NCI-H2227 (cell line): Measurements from ENCODE around the gene GRIK4.
A peak's percentile ranks its signal among the peaks of the same experiment; 100 is the strongest.

Experiments used
- DNase-seq: peaks from one replicate; lab custom pipeline; 2025; ENCODE audit not compliant: unreplicated experiment; lab: John Stamatoyannopoulos, UW

Gene GRIK4

GRCh38 chr11:120797143-120797542 lies 285.6 kb downstream of the GRIK4 start:
- DNase-seq, result no peak

DNA sequence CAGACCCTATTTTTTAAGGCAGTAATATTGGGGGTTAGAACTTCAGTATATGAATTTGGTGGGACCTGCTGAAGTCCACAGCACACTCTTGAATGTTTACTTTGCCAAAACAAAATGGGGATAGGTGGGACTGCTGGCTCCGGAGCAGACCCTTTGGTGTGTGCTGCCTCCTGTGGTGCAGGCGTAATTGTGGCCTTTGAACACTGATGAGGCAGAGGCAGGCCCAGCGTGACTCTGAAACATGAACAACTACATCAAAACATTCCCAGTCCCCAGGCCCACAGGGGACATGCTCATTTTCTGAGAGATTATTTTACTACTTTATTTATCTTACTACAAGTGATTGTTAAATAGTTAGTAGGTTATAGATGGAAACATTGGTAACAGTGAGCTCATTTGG lies 287.3 kb downstream of the GRIK4 start:
- no peak for DNase-seq

DNA sequence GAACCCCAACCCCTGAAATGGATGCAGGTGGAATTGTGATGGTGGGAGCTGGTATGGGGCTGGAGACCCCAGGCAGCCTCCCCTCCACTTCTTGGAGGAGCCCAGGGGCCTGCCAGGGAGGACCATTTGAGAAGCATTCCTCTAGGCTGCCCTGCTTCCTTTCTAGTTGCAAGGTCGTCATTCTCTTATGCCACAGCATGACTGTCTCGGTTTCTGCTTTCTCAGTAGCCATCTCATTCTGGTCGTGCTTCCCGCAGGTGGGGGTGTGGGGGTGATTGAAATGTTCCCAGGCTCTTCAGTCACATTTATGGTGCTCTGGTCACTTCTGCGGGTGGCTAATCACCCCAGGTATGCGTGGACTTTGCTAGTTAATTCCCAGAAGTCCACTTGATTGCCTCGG lies 288.7 kb downstream of the GRIK4 start:
- no peak for DNase-seq

GRCh38 chr11:120801801-120802689 lies 290.5 kb downstream of the GRIK4 start:
- peak; percentile 62 for DNase-seq

DNA sequence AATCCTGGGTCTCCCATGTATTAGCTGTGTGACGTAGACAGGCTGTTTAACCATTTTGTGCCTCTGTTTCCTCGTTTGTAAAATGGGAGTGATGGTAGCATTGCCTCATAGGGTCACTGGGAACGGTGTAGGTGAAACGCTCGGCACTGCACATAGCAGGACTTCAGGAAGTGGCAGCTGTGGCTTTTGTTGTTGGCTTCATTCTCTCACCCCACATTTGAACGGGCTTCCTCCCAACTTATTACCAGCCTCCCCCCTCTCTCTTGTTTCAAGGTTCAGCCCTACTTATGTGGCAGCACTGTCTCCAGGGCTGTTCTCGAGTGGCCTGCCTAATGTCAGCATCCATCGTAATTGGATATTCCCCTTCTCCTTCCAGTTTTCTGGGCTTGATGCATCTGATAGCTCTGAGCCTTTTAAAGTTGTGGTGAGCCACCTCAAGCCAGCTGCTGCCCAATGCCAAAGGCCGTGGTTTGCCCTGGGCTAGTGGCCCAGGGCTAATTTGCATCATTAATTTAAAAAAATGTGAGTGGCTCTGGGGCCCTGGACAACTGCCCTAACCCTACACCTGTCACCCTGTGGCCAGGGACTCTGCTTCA lies 294.5 kb downstream of the GRIK4 start:
- no peak for DNase-seq

- no peak for DNase-seq
These were observed 296.0 kb downstream of the GRIK4 start for GRCh38 chr11:120807414-120808150.

DNA sequence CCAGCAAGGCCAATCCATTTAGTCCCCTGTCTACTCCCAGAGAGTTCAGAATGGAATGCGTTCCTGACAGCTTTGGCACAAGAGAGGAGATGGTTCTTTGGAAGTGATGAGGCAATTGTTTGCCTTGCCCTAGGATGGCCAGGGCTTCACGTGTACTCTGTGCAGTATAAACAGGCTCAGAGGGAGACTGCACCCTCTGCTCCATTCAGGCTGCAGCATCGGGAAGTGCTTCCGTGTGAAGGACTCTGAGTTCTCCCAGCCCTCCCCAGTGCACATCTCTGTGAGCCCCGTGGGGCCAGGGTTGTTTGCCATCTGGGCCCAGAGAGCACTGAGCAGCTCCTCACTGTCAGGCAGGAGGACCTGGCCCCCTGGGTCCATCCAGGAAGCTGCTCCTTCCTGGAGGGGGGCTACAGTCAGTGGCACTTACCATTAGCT lies 297.1 kb downstream of the GRIK4 start:
- no peak for DNase-seq

GRCh38 chr11:120810251-120810650 lies 298.7 kb downstream of the GRIK4 start:
- no peak for DNase-seq

DNA sequence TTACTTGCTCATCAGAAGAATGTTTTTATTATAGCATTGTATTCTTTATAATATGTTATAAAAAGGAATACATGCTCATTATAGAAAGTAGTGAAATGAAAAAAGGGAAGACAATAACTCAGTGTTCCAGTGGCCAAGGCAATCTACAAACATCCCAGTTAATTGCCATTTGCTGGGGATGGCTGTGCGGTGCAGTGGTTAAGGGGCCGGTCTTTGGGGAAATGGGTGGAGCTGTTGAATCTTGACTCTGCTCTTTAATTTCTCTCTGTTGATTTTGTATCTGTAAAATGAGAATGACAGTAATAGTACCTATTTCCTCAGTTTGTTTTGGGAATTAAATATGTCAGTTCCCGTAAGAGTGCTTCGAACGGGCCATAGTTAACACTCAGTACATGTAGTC lies 299.7 kb downstream of the GRIK4 start:
- no peak for DNase-seq

DNA sequence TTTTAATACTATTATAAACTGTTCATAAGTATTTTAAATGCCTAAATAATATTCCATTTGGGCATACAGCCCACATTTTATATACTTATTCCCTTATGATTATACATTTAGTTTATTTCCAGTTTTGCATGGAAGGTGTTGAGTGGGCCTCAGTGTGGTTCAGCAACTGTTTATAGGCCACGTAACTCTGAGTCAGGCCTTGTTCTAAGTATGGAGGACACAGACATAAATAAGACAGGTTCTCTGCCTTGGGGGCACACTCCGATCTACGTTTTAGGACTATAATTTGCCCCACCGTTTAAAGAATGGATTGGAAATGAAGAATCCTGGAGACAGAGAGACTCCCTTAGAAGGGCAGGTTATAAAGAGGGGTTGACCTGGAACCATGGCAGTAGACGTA lies 300.2 kb downstream of the GRIK4 start:
- no peak for DNase-seq

DNA sequence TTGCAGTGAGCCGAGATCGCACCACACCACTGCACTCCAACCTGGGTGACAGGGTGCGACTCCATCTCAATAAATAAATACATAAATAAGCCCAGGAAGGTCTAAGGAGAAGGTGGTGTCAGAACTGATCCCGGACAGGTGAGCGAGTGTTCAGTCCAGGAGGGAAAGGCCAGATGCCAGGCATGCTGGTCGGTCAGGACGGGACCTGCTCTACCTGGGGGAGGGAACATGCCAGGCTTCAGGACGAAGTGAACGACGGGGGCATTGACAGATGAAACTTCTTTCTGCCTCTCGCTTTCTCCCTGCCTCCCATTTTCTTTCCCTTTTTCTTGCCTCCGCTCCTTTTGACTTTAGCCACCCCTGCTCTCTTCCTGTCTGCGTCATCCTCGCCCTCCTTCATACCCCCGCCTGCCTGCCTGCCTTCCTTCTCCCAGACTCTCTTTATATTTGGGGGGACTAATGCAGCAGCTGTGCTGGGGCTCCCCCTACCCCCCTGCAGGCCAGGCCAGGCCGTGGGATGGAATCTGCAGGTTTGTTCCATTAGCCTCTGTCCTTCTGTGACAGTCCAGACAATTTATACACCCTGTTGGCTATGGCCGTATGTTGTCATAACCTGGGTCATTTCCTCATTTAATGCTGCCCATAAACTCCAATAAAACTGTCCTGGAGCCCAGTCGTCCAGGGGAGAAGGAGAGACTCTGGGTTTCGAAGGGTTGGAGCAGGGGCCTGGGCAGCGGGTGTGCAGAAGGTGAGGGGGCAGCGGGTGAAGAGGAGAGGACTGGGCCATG lies 303.2 kb downstream of the GRIK4 start:
- DNase-seq, result no peak

DNA sequence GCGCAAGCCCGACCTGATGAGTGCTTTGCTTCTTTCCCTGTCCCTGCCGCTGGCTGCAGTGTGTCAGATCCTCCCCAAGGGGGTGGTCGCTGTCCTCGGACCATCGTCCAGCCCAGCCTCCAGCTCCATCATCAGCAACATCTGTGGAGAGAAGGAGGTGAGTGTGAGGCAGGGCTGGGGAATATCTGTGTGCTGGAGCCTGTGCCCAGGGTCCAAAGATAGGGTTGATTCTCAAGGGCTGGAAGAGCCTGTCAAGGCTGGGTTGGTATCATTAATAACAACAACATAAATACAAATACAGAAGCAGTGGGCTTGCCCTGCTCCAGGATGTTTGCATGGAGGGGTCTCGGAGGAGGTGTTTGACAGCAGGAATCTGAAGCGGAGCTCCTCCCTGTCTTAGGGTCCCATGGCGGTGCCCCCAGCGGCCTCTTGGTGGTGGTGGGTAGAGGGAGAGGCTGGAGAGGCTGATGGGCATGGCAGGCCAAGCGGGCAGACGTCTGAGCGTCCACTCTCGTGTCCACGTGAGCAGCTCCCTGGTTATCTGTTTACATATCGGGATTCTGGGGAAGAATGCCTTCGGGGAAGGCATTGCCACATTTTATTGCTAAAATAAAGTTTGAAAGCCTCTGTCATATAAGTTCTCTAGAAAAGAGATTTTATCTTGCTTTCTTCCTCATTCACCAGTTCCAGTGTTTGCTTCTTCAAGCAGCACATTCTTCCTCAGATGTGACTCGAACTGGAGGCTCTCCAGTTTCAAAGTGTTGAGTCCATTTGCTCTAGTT lies 304.0 kb downstream of the GRIK4 start:
- no peak for DNase-seq

DNA sequence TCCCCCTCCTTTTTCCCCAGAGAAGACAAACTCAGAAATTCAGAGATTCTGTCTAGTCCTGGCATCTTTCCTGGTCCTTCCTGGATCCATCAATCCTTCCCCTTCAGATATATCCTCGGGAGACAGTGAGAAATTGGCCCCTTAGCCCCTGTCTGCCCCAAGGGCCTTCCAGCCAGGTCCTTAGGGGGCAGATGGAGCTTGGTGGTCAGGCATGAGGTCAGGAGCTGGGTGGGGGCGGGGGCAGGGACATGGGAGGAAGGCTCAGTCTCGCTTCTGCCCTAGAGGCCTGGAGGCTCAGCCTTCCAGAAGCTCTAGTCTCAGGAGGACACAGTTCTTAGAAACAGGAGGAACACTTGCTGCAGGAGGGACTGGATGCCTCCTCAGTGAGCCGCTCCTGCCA lies 304.6 kb downstream of the GRIK4 start:
- DNase-seq, result no peak

DNA sequence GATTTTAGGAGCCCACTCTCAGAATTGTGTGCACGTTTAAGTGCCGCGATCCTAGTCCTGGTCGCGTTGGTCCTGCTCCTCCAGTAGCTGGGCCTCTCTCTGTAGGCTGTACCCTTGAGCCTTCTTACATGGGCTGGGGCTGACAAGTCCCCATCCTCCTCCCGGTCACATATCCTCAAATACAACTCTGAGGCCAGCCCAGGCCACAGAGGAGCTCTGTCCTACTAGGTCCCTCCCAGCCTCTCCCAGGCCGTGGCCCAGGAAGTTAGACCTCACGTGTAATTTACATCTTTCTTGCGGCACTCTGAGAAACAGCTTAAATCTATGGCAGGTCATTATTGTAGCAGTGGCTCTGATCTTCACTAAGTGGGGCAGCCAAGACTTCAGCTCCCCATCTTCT lies 305.2 kb downstream of the GRIK4 start:
- no peak for DNase-seq

DNA sequence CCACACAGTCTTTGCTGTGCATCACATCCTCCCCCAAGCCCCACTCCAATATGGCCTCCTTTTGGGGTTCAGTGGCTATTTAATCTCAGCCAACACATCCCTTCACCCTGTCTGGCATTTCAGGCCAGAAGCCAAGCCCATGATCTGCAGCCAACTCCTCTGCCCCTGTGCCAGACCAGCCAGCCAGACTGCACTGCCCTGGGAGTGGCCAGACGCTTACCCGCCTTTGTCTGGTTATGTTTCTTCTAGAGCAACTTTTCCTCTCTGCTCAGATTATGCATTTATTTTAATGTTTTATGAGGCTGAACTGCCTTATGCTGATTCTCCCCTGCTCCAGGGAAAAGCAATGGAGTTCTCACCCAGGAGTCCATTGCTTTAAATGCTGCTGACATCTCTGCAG lies 305.6 kb downstream of the GRIK4 start:
- DNase-seq, result no peak

GRCh38 chr11:120818097-120818496 lies 306.5 kb downstream of the GRIK4 start:
- no peak for DNase-seq

DNA sequence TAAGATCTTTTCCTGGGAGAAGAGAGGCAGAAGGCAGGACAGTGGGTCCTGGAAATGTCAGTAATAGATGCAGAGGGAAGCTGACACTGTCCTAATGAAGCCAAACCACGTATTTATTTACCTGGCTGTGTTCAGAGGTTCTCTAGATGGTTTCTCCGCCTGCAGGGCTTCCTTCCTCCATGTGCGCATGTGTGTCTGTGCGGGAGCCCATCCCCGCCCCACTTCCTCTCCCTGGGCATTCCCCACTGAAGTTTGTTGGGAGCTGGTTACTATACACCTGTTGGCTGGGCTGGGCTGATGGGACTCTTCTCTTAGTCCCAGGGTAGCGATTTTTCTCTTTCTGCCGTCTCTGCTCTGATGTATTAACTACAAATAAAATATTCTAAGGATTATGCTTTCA lies 307.5 kb downstream of the GRIK4 start:
- no peak for DNase-seq

DNA sequence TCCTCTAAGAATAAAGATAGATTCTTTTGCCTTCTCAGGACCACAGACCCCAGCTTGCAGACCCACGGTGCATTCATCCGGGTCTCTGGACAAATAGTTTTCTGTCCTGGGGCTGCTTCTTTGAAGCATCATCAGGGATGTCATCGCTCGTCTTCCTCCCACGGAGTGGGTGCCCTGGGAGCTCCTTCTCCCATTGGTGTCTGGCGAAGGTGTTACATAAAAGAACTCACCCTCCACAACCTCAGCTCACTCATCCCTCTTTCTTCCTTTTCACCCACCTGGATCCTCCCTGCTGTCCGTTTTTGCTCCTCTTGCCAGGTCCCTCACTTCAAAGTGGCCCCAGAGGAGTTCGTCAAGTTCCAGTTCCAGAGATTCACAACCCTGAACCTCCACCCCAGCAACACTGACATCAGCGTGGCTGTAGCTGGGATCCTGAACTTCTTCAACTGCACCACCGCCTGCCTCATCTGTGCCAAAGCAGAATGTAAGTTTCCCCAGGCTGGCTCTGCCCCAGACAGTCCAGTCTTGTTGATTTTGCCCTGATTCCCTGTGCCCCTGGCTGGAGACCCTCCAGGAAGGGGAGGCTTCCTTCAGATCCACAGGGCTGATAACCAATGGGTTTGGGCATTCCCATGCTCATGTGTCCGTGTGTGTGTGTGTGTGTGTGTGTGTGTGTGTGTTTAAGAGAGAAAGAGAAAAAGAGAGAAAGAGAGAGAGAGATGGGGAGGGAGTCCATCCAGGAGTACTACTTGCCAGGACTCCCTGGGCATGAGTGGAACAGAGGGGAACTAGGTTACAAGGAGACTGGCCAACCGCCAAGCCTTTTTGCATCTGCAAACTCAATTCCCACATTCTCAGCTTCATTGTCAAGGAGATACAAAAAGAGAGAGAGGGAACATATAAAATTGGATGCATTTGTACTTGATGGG lies 308.2 kb downstream of the GRIK4 start:
- no peak for DNase-seq

- DNase-seq, result no peak
These were observed 311.6 kb downstream of the GRIK4 start for GRCh38 chr11:120823159-120823558.
